Stimulated activated CD4-positive, alpha-beta T cell treated with anti-CD3 and anti-CD28 coated beads, Interleukin-12 subunit alpha, Interleukin-12 subunit beta, amount 100 ng/mL, for 4 hours (primary cell): ENCODE data around the gene ZDHHC6.
"Not testable (repeated sequence)": the region's sequence is repeated elsewhere in the genome, so short reads cannot be mapped to it uniquely, and the experiment has no call there.

Experiments
- DNase-seq: peaks from one replicate; pipeline ENCODE4 v3.0.0-alpha.2; 2020

Gene ZDHHC6

GRCh38 chr10:112388548-112388947 is 58.2 kb downstream of the ZDHHC6 start:
- DNase-seq, result no peak

GRCh38 chr10:112388056-112388455 is 58.7 kb downstream of the ZDHHC6 start:
- DNase-seq, result not testable (repeated sequence)

DNA sequence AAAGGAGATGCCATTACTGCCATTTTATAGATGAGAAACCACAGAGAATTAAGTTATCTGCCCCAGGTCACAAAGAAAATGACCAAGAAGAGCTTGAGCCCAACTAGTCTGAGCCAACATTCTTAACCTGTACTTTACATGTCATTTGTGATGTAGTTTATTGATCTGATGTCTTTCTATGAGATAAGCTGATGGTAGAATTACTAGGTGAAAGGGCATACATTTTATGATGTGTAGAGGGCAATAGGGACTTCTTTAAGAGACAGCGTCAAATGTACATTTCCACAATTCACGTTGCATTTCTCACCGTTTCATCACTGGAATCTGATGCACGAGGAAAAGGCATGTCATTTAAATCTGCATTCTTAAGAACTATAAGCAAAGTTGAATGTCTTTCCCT is 61.5 kb downstream of the ZDHHC6 start:
- DNase-seq, result no peak

DNA sequence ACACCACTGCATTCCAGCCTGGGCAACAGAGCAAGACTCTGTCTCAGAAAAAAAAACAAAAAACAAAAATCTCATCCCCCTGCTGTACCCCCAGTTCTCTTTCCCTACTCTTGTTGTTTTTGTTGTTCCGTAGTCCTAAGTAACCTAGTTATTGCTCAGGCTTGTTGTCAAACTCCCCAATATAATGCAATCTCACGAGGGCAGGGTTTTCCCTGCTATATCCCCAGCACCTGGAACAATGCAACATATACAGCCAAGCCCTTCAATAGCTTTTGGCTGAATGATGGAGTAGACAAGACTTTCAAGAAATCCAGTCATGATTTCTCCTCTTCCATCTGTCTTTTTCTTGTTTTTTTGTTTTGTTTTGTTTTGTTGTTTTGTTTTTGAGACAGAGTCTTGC is 62.6 kb downstream of the ZDHHC6 start:
- DNase-seq, result no peak

DNA sequence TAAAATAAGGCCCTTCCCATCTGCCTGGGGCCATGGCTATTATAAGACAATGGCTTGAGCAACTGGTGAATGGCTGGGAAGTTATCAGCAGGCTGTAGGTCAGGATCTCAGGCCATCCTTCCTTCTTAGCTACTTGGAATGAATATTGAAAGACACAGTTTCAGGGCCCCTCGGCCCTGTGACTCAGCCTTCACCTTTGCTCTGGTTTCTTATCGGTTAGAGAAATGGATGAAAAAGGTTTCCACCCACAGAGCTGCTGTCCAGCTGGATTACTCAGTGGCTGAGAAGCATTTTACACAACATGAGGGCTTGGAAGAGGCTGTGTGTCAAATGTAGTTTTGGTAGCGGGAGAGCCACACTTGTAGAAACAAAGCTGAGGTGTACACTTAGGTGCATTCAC is 63.4 kb downstream of the ZDHHC6 start:
- DNase-seq, result no peak

- DNase-seq, result no peak
Measured at GRCh38 chr10:112382515-112383235, 64.0 kb downstream of the ZDHHC6 start.
